HG03354 (cell line): ENCODE results near the gene LAMC1.

Experiments
- ATAC-seq: cut with Tn5 transposase; IDR thresholded peaks from one replicate; pipeline ENCODE4 v1.9.1; 2021; ENCODE audit warnings: mild to moderate bottlenecking; ENCODE audit not compliant: unreplicated experiment, poor library complexity, severe bottlenecking

The LAMC1 gene

GRCh38 chr1:183019139-183019740 lies 4.0 kb upstream of the LAMC1 start:
- ATAC-seq, result no peak

GRCh38 chr1:183019860-183020259 lies 3.4 kb upstream of the LAMC1 start:
- no peak for ATAC-seq

GRCh38 chr1:183021405-183022201 lies 1.6 kb upstream of the LAMC1 start:
- no peak for ATAC-seq

- peak; percentile 50 for ATAC-seq
Measured at GRCh38 chr1:183022202-183023145, 746 bp upstream of the LAMC1 start.

- peak; percentile 80 for ATAC-seq
Measured at GRCh38 chr1:183023601-183024316, 539 bp downstream of the LAMC1 start.

GRCh38 chr1:183024317-183025009 lies 1.2 kb downstream of the LAMC1 start:
- no peak for ATAC-seq

GRCh38 chr1:183025010-183025337 lies 1.8 kb downstream of the LAMC1 start:
- no peak for ATAC-seq

- no peak for ATAC-seq
Measured at GRCh38 chr1:183025782-183026774, 2.9 kb downstream of the LAMC1 start.

- no peak for ATAC-seq
Measured at GRCh38 chr1:183027031-183027430, 3.8 kb downstream of the LAMC1 start.

- no peak for ATAC-seq
Measured at GRCh38 chr1:183027791-183028190, 4.6 kb downstream of the LAMC1 start.

- no peak for ATAC-seq
Measured at GRCh38 chr1:183029591-183030000, 6.4 kb downstream of the LAMC1 start.

- ATAC-seq, result peak; percentile 43
Measured at GRCh38 chr1:183030053-183030452, 6.8 kb downstream of the LAMC1 start.

- ATAC-seq, result no peak
Measured at GRCh38 chr1:183032122-183032921, 9.1 kb downstream of the LAMC1 start.

GRCh38 chr1:183033205-183033604 lies 10.0 kb downstream of the LAMC1 start:
- ATAC-seq, result no peak

GRCh38 chr1:183034682-183035081 lies 11.5 kb downstream of the LAMC1 start:
- ATAC-seq, result no peak

- no peak for ATAC-seq
Measured at GRCh38 chr1:183038333-183038866, 15.2 kb downstream of the LAMC1 start.

- no peak for ATAC-seq
Measured at GRCh38 chr1:183038913-183039312, 15.7 kb downstream of the LAMC1 start.
